Coronary artery (tissue), 2 donors: Measurements from ENCODE around the gene NLGN1.

Source experiments
- DNase-seq: peaks from one replicate; pipeline ENCODE4 v3.0.0-alpha.2; 2017; ENCODE audit warnings: low spot score
- H3K27ac ChIP-seq, 2 donors: fragments of 200-600 bp; sonication (generic); one replicate each; pipeline ENCODE4 v1.5.1; 2016 to 2019
- H3K4me3 ChIP-seq: fragments of 200-600 bp; sonication (generic); 2 replicates; pipeline ENCODE4 v1.5.1; 2016; ENCODE audit warnings: mild to moderate bottlenecking, moderate library complexity
- CTCF ChIP-seq: fragments of 200-600 bp; sonication (generic); IDR thresholded peaks from one replicate; pipeline ENCODE4 v1.5.1; 2019; ENCODE audit warnings: antibody characterized with exemption

Gene NLGN1

GRCh38 chr3:173624086-173624485 lies 226.5 kb downstream of the NLGN1 start:
- TF ChIP-seq CTCF: no peak
- no peak overlapping the region for H3K27ac ChIP-seq
- H3K4me3 ChIP-seq: no peak overlapping the region
- DNase-seq: no peak

- Histone ChIP-seq H3K4me3 (no peak overlapping the region), H3K27ac (no peak overlapping the region)
- no peak for TF ChIP-seq CTCF
- DNase-seq: no peak
Measured at GRCh38 chr3:173630849-173631248, 233.3 kb downstream of the NLGN1 start.

GRCh38 chr3:173632945-173633344 lies 235.4 kb downstream of the NLGN1 start:
- H3K4me3 ChIP-seq: no peak overlapping the region
- no peak for DNase-seq
- no peak overlapping the region for H3K27ac ChIP-seq
- TF ChIP-seq CTCF: no peak

- Histone ChIP-seq H3K4me3 (no peak overlapping the region), H3K27ac (no peak overlapping the region)
- TF ChIP-seq CTCF: no peak
- no peak for DNase-seq
Measured at GRCh38 chr3:173635826-173636225, 238.3 kb downstream of the NLGN1 start.

GRCh38 chr3:173639098-173639497 lies 241.6 kb downstream of the NLGN1 start:
- Histone ChIP-seq H3K4me3 (no peak overlapping the region), H3K27ac (no peak overlapping the region)
- DNase-seq: no peak
- no peak for TF ChIP-seq CTCF

- Histone ChIP-seq H3K27ac (no peak overlapping the region), H3K4me3 (no peak overlapping the region)
- TF ChIP-seq CTCF: no peak
- no peak for DNase-seq
Measured at GRCh38 chr3:173641696-173642095, 244.2 kb downstream of the NLGN1 start.

GRCh38 chr3:173644086-173645082 lies 246.8 kb downstream of the NLGN1 start:
- DNase-seq: no peak
- Histone ChIP-seq H3K4me3 (no peak overlapping the region), H3K27ac (no peak overlapping the region)
- TF ChIP-seq CTCF: no peak
